GM19395 (cell line): Measurements from ENCODE around the gene PACRGL.
"Not testable (repeated sequence)": the region's sequence is repeated elsewhere in the genome, so short reads cannot be mapped to it uniquely, and the experiment has no call there.

Experiments
- ATAC-seq: cut with Tn5 transposase; IDR thresholded peaks from one replicate; pipeline ENCODE4 v1.9.1; 2021; ENCODE audit warnings: mild to moderate bottlenecking, moderate library complexity; ENCODE audit not compliant: unreplicated experiment

The PACRGL gene

GRCh38 chr4:20723019-20723418 is 22.8 kb downstream of the PACRGL start:
- no peak for ATAC-seq

DNA sequence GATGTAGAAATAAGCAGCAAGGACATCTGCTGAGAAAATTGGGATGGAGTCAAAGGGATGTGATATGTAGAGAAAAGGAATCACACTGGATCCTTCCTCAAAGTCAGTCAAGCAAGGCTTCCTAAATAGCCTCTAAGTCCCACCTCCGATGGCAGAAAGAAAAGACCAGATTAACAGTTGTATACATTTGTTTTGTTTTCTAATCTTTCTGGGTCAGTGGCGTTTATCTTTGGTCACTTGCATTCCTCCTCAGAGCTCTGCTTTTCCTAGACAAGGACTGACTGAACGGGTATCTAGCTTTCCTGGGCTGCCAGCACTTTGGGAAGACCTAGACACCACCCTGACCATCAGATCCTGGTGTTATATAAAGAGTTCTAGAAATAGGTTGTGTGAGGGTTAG is 23.2 kb downstream of the PACRGL start:
- ATAC-seq = no peak

- no peak for ATAC-seq
Measured at GRCh38 chr4:20724915-20725314, 24.7 kb downstream of the PACRGL start.

- no peak for ATAC-seq
Measured at GRCh38 chr4:20735931-20736330, 35.7 kb downstream of the PACRGL start.

DNA sequence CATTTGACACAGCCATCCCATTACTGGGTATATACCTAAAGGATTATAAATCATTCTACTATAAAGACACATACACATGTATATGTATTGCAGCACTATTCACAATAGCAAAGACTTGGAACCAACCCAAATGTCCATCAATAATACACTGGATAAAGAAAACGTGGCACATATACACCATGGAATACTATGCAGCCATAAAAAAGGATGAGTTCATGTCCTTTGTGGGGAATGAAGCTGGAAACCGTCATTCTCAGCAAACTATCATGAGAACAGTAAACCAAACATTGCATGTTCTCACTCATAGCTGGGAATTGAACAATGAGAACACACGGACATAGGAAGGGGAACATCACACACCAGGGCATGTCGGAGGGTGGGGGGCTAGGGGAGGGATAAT is 45.7 kb downstream of the PACRGL start:
- ATAC-seq = not testable (repeated sequence)

DNA sequence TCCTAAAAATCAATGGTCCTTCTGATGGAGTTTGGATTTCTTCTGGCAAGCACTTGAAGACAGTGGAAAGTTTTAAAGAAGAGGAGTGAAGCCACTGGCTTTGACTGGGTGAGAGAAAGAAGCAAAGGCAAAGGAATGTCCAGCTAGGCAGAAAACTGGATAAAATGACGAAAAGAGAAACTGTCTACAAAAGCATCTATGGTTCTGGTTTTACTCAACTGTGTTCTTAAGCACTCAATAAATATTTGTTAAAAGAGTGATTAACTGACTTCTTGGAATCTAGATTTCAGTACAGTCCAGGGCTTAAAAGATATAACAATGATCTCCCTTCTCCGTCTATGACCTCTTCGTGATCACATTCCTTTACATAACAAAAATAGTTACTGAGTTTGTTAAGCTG is 52.4 kb downstream of the PACRGL start:
- no peak for ATAC-seq

DNA sequence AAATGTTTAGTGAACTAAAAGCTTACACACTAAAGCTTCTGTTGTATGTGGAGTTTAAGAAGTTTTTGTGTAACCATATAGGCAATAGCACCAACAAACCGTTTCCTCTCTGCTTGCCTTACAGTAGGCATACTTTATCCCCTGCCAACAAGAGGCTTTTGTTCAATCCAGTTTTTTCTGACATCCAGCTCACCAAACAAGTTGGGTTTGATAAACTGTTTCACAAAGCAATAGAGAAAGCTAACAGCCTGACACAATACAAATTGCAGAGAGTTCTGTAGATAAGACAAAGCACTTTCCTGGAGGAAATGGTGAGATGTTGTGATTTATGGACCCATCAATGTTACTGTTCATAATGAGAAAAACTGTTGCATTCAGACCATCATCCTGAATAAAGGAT is 53.8 kb downstream of the PACRGL start:
- ATAC-seq = no peak

GRCh38 chr4:20760053-20760452 is 59.8 kb downstream of the PACRGL start:
- no peak for ATAC-seq

GRCh38 chr4:20761382-20761781 is 61.1 kb downstream of the PACRGL start:
- ATAC-seq = no peak

DNA sequence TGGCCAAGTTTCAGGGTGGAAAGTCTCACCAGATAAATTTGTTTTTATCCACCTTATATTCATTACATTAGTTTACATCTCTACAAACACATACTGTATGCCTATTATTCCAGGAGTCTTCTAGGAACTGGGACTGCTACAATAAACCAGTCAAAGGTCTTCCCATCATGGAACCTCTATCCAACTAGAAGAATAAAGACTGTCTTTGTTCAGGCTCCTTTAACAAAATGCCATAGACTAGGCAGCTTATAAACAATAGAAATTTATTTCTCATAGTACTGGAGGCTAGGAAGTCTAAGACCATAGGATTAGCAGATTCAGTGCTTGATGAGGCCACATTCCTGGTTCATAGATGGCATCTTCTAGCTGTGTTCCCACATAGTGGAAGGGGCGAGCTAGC is 61.6 kb downstream of the PACRGL start:
- ATAC-seq = no peak

DNA sequence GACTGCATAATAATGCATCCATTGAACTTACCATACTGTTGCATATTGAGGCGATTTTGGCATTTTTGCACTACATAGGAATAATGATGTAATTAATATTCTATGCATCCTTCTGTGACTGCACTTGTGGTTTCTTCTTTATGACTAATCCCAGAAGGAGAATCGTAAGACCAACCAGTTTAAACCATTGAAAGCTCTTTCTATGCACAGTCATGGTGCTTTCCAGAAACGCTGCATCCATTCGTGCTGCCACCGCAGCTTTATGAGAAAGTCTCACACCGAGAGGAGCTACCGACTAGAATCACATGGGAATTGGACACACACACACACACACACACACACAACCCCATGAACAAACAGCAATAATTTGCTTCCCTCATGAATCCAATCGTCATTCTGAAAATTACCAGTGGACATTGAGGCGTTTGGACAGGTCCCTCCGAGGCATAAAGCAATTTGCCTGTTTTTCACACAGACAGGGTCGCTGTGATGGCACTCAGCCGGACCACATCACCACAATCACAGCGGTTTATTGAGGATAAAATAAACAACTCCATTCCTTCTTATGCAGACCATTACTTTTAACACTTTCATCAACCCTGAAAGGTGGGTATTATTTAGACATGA is 64.2 kb downstream of the PACRGL start:
- no peak for ATAC-seq

- peak; percentile 84 for ATAC-seq
Measured at GRCh38 chr4:20773144-20773997, 73.1 kb downstream of the PACRGL start.

- ATAC-seq = no peak
Measured at GRCh38 chr4:20778896-20779295, 78.6 kb downstream of the PACRGL start.

GRCh38 chr4:20783134-20783533 is 82.9 kb downstream of the PACRGL start:
- not testable (repeated sequence) for ATAC-seq

DNA sequence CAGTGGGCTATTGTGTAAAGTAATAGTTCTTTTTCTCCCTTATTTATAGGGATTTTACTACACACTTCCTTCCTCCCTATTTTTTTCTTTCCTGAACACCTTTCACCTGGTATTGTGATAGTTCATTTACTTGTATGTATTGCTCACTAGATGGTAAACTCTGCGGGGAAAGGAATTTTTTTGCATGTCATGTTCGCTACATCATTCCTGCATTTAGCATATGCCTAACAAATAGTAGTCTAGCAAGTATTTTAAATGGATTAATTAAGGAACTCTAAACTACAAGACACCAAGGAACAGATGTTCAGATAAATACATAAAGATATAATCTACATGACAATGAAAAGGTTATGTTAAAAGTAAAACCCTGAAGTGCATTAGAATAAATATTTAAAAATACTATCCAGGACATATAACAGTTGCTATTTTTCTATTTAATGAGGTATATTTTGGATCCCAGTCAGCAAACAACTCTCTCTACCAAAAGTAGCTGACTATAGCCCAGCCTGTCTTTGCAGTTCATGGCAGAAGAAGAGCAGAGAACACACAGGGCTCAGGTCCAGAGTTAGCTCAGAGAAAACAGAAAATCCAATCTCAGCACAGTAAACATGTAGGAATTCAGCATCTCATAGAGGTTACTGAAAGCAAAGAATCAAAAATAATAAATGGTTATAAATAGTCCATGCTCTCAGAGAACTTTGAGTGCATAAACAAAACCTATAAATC is 87.8 kb downstream of the PACRGL start:
- ATAC-seq = no peak
